ENCODE data around the gene PRR5.
"Not testable (repeated sequence)": the region's sequence is repeated elsewhere in the genome, so short reads cannot be mapped to it uniquely, and the experiment has no call there.

Gene PRR5

GRCh38 chr22:44739024-44739423 is 37.0 kb downstream of the PRR5 start:
- ChIA-PET POLR2A (no interaction called here), CTCF (interaction anchor here (0.9 to 3.8 kb wide), 2 partner anchors 41 to 55 kb away, joined by 4 to 11 read pairs; no protein-coding TSS in a partner anchor)
- DNase-seq (ENCODE audit: extremely low spot score), result no peak
- no peak for TF ChIP-seq CTCF (IDR thresholded peaks at IDR 0.05; ENCODE audit: control extremely low read depth, extremely low read depth, low read depth, missing control alignments)

- POLR2A ChIA-PET; DNase-seq (ENCODE audit: extremely low spot score): not testable (repeated sequence)
- CTCF ChIA-PET, result interaction anchor here (1.2 to 3.8 kb wide), 2 partner anchors 42 to 55 kb away, joined by 3 to 11 read pairs; no protein-coding TSS in a partner anchor
Observed at GRCh38 chr22:44739666-44740065, 37.7 kb downstream of the PRR5 start.

- POLR2A ChIA-PET, result no interaction called here
- CTCF ChIA-PET, result interaction anchor here (0.7 to 1.4 kb wide), 3 partner anchors 13 to 42 kb away, joined by 3 to 4 read pairs (median 3); no protein-coding TSS in a partner anchor
- TF ChIP-seq CTCF (IDR thresholded peaks at IDR 0.05; ENCODE audit: control extremely low read depth, extremely low read depth, low read depth, missing control alignments), result no peak
- DNase-seq (ENCODE audit: extremely low spot score), result no peak
Observed at GRCh38 chr22:44740307-44740706, 38.3 kb downstream of the PRR5 start.

GRCh38 chr22:44741929-44742328 is 39.9 kb downstream of the PRR5 start:
- DNase-seq (ENCODE audit: extremely low spot score), result no peak
- ChIA-PET POLR2A (interaction anchor here (0.6 kb wide), 1 partner anchor 831 kb away, joined by 4 read pairs; no protein-coding TSS in a partner anchor), CTCF (interaction anchor here (0.8 to 1.4 kb wide), 2 partner anchors 15 to 17 kb away, joined by 3 to 4 read pairs; no protein-coding TSS in a partner anchor)
- no peak for TF ChIP-seq CTCF (IDR thresholded peaks at IDR 0.05; ENCODE audit: control extremely low read depth, extremely low read depth, low read depth, missing control alignments)

GRCh38 chr22:44743247-44743646 is 41.2 kb downstream of the PRR5 start:
- no peak for DNase-seq (ENCODE audit: extremely low spot score)
- CTCF ChIA-PET, result interaction anchor here (1.1 kb wide), 1 partner anchor 10 kb away, joined by 3 read pairs; no protein-coding TSS in a partner anchor
- POLR2A ChIA-PET, result no interaction called here
- no peak for TF ChIP-seq CTCF (IDR thresholded peaks at IDR 0.05; ENCODE audit: control extremely low read depth, extremely low read depth, low read depth, missing control alignments)

- no peak for TF ChIP-seq CTCF (IDR thresholded peaks at IDR 0.05; ENCODE audit: control extremely low read depth, extremely low read depth, low read depth, missing control alignments)
- ChIA-PET CTCF (interaction anchor here (1.1 kb wide), 1 partner anchor 10 kb away, joined by 3 read pairs; no protein-coding TSS in a partner anchor), POLR2A (no interaction called here)
- DNase-seq (ENCODE audit: extremely low spot score), result no peak
Observed at GRCh38 chr22:44743804-44744211, 41.8 kb downstream of the PRR5 start.

- POLR2A ChIA-PET, result no interaction called here
Observed at GRCh38 chr22:44745853-44746789, 44.1 kb downstream of the PRR5 start.

GRCh38 chr22:44747784-44748127 is 45.8 kb downstream of the PRR5 start:
- not testable (repeated sequence) for DNase-seq (ENCODE audit: extremely low spot score)
- CTCF ChIA-PET, result interaction anchor here (1.2 kb wide), 1 partner anchor 11 kb away, joined by 3 read pairs; no protein-coding TSS in a partner anchor

More at GRCh38 chr22:44745853-44746789, 44.1 kb downstream of the PRR5 start:
- no peak for TF ChIP-seq CTCF (IDR thresholded peaks at IDR 0.05; ENCODE audit: control extremely low read depth, extremely low read depth, low read depth, missing control alignments)
- no peak for DNase-seq (ENCODE audit: extremely low spot score)
- CTCF ChIA-PET, result interaction anchor here (1.6 kb wide), 2 partner anchors 11 to 16 kb away, joined by 3 to 5 read pairs; no protein-coding TSS in a partner anchor

More at GRCh38 chr22:44747784-44748127, 45.8 kb downstream of the PRR5 start:
- POLR2A ChIA-PET, result not testable (repeated sequence)
